Lung microvascular endothelial cell (primary cell): Measurements from ENCODE around the gene SPATA2L. TPM values are rescaled to one million over a fixed set of nuclear protein-coding genes. Genes with fewer than 3 reads are reported as not detected.
"Not testable (repeated sequence)": the region's sequence is repeated elsewhere in the genome, so short reads cannot be mapped to it uniquely, and the experiment has no call there.

Experiments used
- DNase-seq, 2 donors: peaks; one replicate each; pipeline versions ENCODE4 v3.0.0 to v3.0.0-alpha.2; 2010; ENCODE audit warnings: low read depth in 2 of 2
- total RNA-seq: library from RNA; depleted of rRNA; stranded (reverse); fragments of >200 nt; gene quantifications from 2 replicates; pipeline ENCODE4 v1.2.1, GENCODE V29; 2014

SPATA2L gene
- total RNA-seq, 1 donor from 2014 or later, result 10.1 TPM

GRCh38 chr16:89690392-89690901 is 11.1 kb downstream of the SPATA2L start:
- DNase-seq, result no peak

- DNase-seq, result not testable (repeated sequence)
These were observed 11.9 kb downstream of the SPATA2L start for GRCh38 chr16:89689621-89690020.

DNA sequence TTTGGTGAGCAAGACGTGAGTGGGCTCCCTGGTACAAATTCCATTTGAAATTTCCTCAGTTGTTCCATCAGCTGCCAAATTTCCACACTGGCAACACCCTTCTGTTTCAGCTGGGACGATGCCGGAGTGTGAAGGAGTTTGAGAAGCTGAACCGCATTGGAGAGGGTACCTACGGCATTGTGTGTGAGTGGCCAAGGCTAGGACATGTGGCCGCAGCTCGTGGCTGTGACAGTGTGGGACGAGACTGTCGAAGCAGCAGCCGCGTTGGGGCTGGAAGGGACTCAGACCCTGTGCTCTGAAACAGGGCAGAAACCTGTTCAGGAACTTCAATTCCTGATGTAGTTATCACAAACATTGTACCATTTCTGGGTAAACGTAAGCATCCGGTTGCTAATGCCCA is 12.4 kb downstream of the SPATA2L start:
- no peak for DNase-seq

DNA sequence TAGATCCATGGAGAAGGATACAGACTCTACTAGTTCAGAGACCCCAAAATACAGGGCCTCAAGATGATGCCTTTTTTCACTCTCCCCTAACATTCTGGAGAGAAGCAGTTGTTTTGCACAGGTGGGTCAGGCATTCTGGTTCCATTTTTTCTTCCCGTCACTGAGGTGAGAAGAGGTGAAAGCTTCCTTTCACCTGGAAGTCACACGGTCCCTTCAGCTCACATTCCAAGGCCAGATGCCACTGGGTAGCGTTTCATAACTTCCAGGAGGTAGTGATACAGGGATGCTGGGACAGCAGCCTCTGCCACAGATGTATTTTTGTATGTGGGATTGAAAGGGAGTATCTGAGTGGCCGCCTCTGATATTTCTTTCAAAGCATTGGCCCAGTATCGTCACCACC is 13.1 kb downstream of the SPATA2L start:
- DNase-seq, result no peak

GRCh38 chr16:89687092-89687940 is 14.2 kb downstream of the SPATA2L start:
- peak; percentile 38 to 61 for DNase-seq

GRCh38 chr16:89686520-89687091 is 14.9 kb downstream of the SPATA2L start, which contains the start of gene CDK10:
Gene CDK10, plus strand, starts transcription at chr16:89686689. Its CDS starts 22 bp downstream, at chr16:89686711.
- peak; percentile 86 to 89 for DNase-seq

GRCh38 chr16:89685916-89686315 is 15.6 kb downstream of the SPATA2L start:
- no peak for DNase-seq

DNA sequence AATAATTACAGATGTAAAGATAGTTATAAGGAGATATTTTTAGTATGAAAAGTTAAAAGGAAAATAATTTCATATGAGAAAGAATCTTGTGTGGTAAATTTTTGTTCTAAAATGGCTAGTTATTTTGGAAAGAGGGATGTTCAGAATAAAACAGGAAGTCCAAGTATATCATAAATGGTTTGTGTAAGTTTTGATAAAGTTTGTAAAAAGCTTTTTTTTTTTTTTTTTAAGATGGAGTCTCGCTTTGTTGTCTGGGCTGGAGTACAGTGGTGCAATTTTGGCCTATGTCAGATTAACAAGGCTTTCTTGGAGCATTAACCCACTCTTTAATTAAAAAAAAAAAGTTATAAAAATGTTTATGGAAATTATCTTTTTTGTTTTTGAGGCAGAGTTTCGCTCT is 23.2 kb downstream of the SPATA2L start:
- no peak for DNase-seq

DNA sequence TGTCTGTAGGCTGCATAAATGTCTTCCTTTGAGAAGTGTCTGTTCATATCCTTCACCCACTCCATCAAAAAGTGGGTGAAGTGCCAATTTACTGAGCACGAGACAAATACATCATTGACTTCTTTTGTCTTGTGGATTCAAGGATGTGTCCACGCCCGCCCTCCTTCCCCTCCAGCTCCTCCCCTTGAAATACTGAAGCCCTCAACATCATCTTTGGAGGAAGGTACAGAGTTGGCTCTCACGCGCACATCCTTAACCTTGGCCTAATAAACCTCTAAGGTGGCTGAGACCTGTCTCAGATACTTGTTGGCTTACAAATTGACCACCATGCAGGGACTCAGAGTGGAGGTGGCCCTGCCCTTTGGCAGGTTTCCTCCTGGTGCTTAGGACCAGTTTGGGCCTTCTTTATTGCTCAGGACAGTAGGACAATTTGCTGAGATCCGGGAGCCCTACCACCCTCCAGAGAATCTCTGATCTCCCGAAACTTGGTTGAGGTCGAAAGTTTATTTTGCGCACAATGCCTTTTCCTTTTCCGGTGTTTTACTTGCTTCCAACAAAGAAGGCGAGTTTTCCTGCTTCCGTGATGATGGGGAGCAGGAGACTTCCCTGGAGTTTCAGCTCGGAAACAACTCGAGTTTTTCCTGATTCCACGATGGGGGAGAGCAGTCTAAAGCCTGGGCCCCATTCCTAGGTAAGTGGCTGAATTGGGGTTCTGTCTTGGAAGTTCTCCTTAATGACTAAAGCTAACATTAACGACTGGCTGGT is 29.1 kb downstream of the SPATA2L start:
- no peak for DNase-seq

DNA sequence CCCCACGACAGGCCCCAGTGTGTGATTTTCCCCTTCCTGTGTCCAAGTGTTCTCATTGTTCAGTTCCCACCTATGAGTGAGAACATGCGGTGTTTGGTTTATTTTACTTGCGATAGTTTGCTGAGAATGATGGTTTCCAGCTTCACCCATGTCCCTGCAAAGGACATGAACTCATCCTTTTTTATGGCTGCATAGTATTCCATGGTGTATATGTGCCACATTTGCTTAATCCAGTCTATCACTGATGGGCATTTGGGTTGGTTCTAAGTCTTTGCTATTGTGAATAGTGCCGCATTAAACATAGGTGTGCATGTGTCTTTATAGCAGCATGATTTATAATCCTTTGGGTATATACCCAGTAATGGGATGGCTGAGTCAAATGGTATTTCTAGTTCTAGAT is 29.9 kb downstream of the SPATA2L start:
- not testable (repeated sequence) for DNase-seq

DNA sequence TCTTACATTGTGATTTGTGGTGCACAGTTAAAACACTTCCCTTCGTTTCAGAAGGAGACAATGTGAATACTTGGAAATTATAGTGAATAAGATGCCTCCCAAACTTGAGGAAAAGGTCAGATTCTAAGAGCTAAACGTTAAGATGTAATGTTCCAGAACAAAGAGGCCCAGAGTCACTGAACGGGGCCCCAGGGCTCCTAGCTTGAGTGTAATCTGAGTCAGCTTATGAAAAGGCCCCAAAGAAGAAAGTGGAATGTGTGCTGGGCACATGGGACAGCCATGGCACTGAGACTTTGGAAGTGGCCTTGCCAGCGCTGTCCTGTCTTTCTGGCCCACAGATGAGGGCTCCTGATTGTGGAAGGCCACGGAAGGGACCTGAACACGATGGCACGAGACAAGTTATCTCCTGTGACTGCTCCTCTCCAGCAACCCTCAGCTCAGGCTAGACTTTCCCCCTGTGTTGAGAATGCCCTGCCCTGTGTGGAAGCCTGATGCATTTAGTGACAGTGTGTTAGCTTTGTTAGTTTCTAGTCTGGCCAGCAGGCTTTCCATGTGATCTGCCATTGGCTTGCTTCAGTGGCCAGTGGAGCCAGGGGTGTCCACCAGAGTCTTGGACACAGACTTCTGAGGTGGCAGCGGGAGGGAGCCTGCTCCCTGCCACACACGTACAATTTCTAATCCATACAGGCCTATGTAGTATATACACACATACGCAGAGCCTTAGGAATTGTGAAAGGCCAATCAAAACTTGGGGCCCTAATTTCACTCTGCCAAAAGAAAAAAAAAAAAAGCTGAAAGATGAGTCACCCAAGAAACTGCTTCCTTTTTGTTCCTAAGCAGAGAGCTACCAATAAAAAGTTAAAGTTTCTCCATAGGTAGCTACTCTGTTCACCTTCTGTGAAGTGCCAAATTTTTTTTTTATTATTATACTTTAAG is 30.7 kb downstream of the SPATA2L start:
- peak in 1 of 2 donors; percentile 43 for DNase-seq

DNA sequence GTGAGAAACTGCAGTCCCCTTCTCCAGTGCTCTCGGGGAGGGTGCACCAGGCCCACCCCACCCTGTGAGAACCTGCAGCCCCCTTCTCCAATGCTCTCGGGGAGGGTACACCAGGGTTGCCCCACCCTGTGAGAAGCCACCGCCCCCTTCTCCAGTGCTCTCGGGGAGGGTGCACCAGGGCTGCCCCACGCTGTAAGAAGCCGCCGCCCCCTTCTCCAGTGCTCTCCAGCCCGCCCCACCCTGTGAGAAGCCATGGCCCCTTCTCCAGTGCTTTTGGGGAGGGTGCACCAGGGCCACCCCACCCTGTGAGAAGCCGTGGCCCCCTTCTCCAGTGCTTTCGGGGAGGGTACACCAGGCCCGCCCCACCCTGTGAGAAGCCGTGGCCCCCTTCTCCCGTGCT is 31.8 kb downstream of the SPATA2L start:
- no peak for DNase-seq

GRCh38 chr16:89668790-89669158 is 32.7 kb downstream of the SPATA2L start:
- no peak for DNase-seq

- no peak for DNase-seq
These were observed 33.9 kb downstream of the SPATA2L start for GRCh38 chr16:89667633-89668032.

- DNase-seq, result peak; percentile 48 to 51
These were observed 34.5 kb downstream of the SPATA2L start for GRCh38 chr16:89667000-89667399.

DNA sequence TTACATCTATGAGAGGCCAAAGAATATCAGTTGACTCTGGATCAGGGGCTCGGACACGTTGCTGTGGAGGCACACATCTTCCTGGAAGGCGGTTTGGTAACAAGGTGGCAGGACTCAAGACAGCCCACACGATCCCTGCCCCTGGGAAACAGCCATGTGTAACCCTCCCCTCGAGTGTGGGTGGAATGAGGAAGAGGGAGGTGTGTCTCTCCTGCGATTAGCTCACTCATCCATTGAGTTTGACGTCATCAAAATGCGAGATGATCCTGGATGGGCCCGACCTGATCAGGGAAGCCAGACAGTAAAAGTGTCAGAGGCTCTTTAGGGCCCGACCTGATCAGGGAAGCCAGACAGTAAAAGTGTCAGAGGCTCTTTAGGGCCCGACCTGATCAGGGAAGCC is 37.3 kb downstream of the SPATA2L start:
- DNase-seq, result not testable (repeated sequence)

- DNase-seq, result no peak
These were observed 40.3 kb downstream of the SPATA2L start for GRCh38 chr16:89661215-89661614.

DNA sequence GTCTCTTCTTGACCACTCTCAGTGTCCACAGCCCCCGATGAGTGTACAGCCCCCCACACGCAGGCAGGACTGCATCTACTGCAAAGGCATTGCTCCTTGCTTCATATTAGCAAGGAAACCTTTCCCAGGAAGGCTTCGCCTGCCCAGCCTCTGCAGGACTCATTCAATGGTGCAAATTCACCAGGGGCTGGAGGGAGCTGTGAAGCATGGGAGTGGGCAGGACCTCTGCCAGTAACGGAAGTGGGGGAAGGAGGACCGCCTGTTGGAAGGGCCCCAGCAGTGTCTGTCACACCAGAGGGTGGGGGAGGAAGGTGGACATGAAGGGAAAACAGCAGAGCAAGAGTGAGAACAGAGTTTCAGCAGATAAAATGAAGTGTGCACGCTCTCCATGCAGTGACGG is 41.4 kb downstream of the SPATA2L start:
- peak in 1 of 2 donors; percentile 14 for DNase-seq

GRCh38 chr16:89658221-89658879 is 43.2 kb downstream of the SPATA2L start:
- DNase-seq, result peak in 1 of 2 donors; percentile 24
